HEK293 (cell line): ENCODE results near the gene ZCCHC3.

ENCODE experiments used
- FEZF1 ChIP-seq: fragments of 450-650 bp; formaldehyde crosslinking; IDR thresholded peaks from 2 replicates; pipeline ENCODE4 v1.5.1; 2016; ENCODE audit warnings: missing biosample characterization, missing genetic modification characterization
- GFI1B ChIP-seq: fragments of 450-650 bp; formaldehyde crosslinking; IDR thresholded peaks from 2 replicates; pipeline ENCODE4 v1.5.1; 2016; ENCODE audit warnings: missing biosample characterization, missing genetic modification characterization
- HIC1 ChIP-seq: fragments of 450-650 bp; formaldehyde crosslinking; IDR thresholded peaks from 2 replicates; pipeline ENCODE4 v1.5.1; 2016; ENCODE audit warnings: missing biosample characterization, missing genetic modification characterization
- HOXD13 ChIP-seq: sonication (generic); formaldehyde crosslinking; IDR thresholded peaks from 2 replicates; pipeline ENCODE4 v1.8.0; 2022; ENCODE audit warnings: missing genetic modification reagents, borderline replicate concordance
- KLF17 ChIP-seq: fragments of 450-650 bp; formaldehyde crosslinking; IDR thresholded peaks from 2 replicates; pipeline ENCODE4 v1.5.1; 2016; ENCODE audit warnings: missing biosample characterization, missing genetic modification characterization
- PRDM1 ChIP-seq: fragments of 450-650 bp; formaldehyde crosslinking; IDR thresholded peaks from 2 replicates; pipeline ENCODE4; 2016; ENCODE audit warnings: missing biosample characterization, missing genetic modification characterization
- PRDM2 ChIP-seq: fragments of 450-650 bp; formaldehyde crosslinking; IDR thresholded peaks from 2 replicates; pipeline ENCODE4 v1.5.1; 2016; ENCODE audit warnings: missing biosample characterization, missing genetic modification characterization, borderline replicate concordance
- ZBTB17 ChIP-seq: fragments of 450-650 bp; formaldehyde crosslinking; IDR thresholded peaks from 2 replicates; pipeline ENCODE4 v1.5.1; 2016; ENCODE audit warnings: missing biosample characterization, missing genetic modification characterization
- ZBTB20 ChIP-seq: fragments of 450-650 bp; formaldehyde crosslinking; IDR thresholded peaks from 2 replicates; pipeline ENCODE4 v1.5.1; 2016; ENCODE audit warnings: missing biosample characterization, missing genetic modification characterization
- ZNF155 ChIP-seq: fragments of 450-650 bp; formaldehyde crosslinking; IDR thresholded peaks from 2 replicates; pipeline ENCODE4 v1.5.1; 2016; ENCODE audit warnings: missing biosample characterization, missing genetic modification characterization
- ZNF157 ChIP-seq: fragments of 450-650 bp; formaldehyde crosslinking; IDR thresholded peaks from 2 replicates; pipeline ENCODE4 v1.5.1; 2016; ENCODE audit warnings: missing biosample characterization, missing genetic modification characterization
- ZNF169 ChIP-seq: fragments of 450-650 bp; formaldehyde crosslinking; IDR thresholded peaks from 2 replicates; pipeline ENCODE4 v1.5.1; 2016; ENCODE audit warnings: missing biosample characterization, missing genetic modification characterization
- ZNF18 ChIP-seq: fragments of 450-650 bp; formaldehyde crosslinking; IDR thresholded peaks from 2 replicates; pipeline ENCODE4 v1.5.1; 2016; ENCODE audit warnings: missing biosample characterization, missing genetic modification characterization
- ZNF19 ChIP-seq: fragments of 450-650 bp; formaldehyde crosslinking; IDR thresholded peaks from 2 replicates; pipeline ENCODE4; 2016; ENCODE audit warnings: missing biosample characterization, missing genetic modification characterization, low read depth
- ZNF221 ChIP-seq: fragments of 450-650 bp; formaldehyde crosslinking; IDR thresholded peaks from 2 replicates; pipeline ENCODE4 v1.5.1; 2017; ENCODE audit warnings: missing biosample characterization, missing genetic modification characterization, borderline replicate concordance
- ZNF292 ChIP-seq: fragments of 450-650 bp; formaldehyde crosslinking; IDR thresholded peaks from 2 replicates; pipeline ENCODE4 v1.5.1; 2016; ENCODE audit warnings: low read depth, missing biosample characterization, missing genetic modification characterization, borderline replicate concordance
- ZNF404 ChIP-seq: fragments of 450-650 bp; formaldehyde crosslinking; IDR thresholded peaks from 2 replicates; pipeline ENCODE4 v1.5.1; 2017; ENCODE audit warnings: missing biosample characterization, missing genetic modification characterization
- ZNF423 ChIP-seq: fragments of 450-650 bp; formaldehyde crosslinking; IDR thresholded peaks from 2 replicates; pipeline ENCODE4 v1.5.1; 2016; ENCODE audit warnings: missing biosample characterization, missing genetic modification characterization
- ZNF433 ChIP-seq: fragments of 450-650 bp; formaldehyde crosslinking; IDR thresholded peaks from 2 replicates; pipeline ENCODE4 v1.5.1; 2016; ENCODE audit warnings: missing biosample characterization, missing genetic modification characterization, low read depth
- ZNF449 ChIP-seq: fragments of 450-650 bp; formaldehyde crosslinking; IDR thresholded peaks from 2 replicates; pipeline ENCODE4 v1.5.1; 2017; ENCODE audit warnings: missing biosample characterization, mild to moderate bottlenecking, missing genetic modification characterization, moderate library complexity
- ZNF473 ChIP-seq: fragments of 450-650 bp; formaldehyde crosslinking; IDR thresholded peaks from 2 replicates; pipeline ENCODE4 v1.5.1; 2017; ENCODE audit warnings: missing biosample characterization, missing genetic modification characterization
- ZNF580 ChIP-seq: fragments of 450-650 bp; formaldehyde crosslinking; IDR thresholded peaks from 2 replicates; pipeline ENCODE4 v1.5.1; 2016; ENCODE audit warnings: missing biosample characterization, missing genetic modification characterization
- ZNF623 ChIP-seq: fragments of 450-650 bp; formaldehyde crosslinking; IDR thresholded peaks from 2 replicates; pipeline ENCODE4 v1.5.1; 2016; ENCODE audit warnings: missing biosample characterization, missing genetic modification characterization
- ZNF639 ChIP-seq: fragments of 450-650 bp; formaldehyde crosslinking; IDR thresholded peaks from 2 replicates; pipeline ENCODE4 v1.5.1; 2016; ENCODE audit warnings: missing biosample characterization, missing genetic modification characterization
- ZSCAN23 ChIP-seq: fragments of 450-650 bp; formaldehyde crosslinking; IDR thresholded peaks from 2 replicates; pipeline ENCODE4 v1.5.1; 2016; ENCODE audit warnings: missing biosample characterization, missing genetic modification characterization

ZCCHC3 gene

GRCh38 chr20:266596-267562 lies 30.5 kb upstream of the ZCCHC3 start (continued):
- TF ChIP-seq ZNF18 (tag by site-specific recombination): no peak
- no peak for TF ChIP-seq ZNF423 (tag by site-specific recombination)
- TF ChIP-seq ZNF580 (tag by site-specific recombination): no peak
- TF ChIP-seq ZNF221 (tag by site-specific recombination): no peak
- TF ChIP-seq PRDM1 (tag by site-specific recombination): no peak
- no peak for TF ChIP-seq GFI1B (tag by site-specific recombination)
- no peak for TF ChIP-seq ZNF157
- TF ChIP-seq PRDM2: no peak
- TF ChIP-seq ZNF404 (tag by site-specific recombination): no peak
- no peak for TF ChIP-seq ZBTB20 (tag by site-specific recombination)
- no peak for TF ChIP-seq ZNF19 (tag by site-specific recombination)
- TF ChIP-seq HIC1: no peak
- no peak for TF ChIP-seq HOXD13 (CRISPR knock-in tag)
- no peak for TF ChIP-seq ZNF449 (tag by site-specific recombination)
- no peak for TF ChIP-seq ZNF169 (tag by site-specific recombination)
- TF ChIP-seq ZNF639 (tag by site-specific recombination): no peak
- no peak for TF ChIP-seq ZNF433 (tag by site-specific recombination)
- no peak for TF ChIP-seq FEZF1 (tag by site-specific recombination)
- no peak for TF ChIP-seq ZNF473 (tag by site-specific recombination)
- TF ChIP-seq KLF17 (tag by site-specific recombination): peak; percentile 47; the same call in 1 of the 2 replicates
- no peak for TF ChIP-seq ZNF623 (tag by site-specific recombination)
- TF ChIP-seq ZSCAN23 (tag by site-specific recombination): no peak
- no peak for TF ChIP-seq ZNF155 (tag by site-specific recombination)
- TF ChIP-seq ZBTB17: peak; percentile 16; the same call in 1 of the 2 replicates
- no peak for TF ChIP-seq ZNF292 (tag by site-specific recombination)
